Measurements from ENCODE around the gene AFAP1. TPM values are rescaled to one million over a fixed set of nuclear protein-coding genes. Genes with fewer than 3 reads are reported as not detected.

The AFAP1 gene
- total and polyA plus RNA-seq, 2 of the 8 experiments (the other 6 are each of a cell fraction or from before 2014, with no cell fraction given): 3.6 to 18.2 TPM

DNA sequence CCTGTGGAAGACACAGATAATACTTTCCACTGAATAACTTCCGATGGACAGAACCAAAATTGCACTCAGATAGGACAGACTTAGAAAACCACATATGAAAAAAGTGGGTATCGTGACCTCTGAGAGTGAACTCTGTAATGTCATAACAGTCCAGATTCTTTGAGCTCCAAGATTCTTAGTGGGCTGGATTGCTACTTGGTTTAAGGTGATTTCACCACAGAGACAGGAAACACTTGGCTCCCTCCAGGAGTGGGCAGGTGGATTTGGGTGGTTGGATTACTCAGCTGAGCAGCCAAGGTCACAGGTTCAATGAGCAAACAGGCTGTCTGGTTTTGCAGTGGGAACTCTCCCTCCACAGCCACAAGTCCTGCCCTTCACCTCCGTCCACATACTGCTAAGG lies 126.0 kb downstream of the AFAP1 start:
- H3K79me2 ChIP-seq (ENCODE audit: control insufficient read depth in 1 of 2, insufficient read depth in 2 of 2, low read length in 2 of 2): no peaks in the 10 kb centered on the region
- H3K79me1 ChIP-seq (ENCODE audit: low read depth, low read length): no peaks in the 10 kb centered on the region; the same call in 1 of the 2 replicates
- CTCF ChIA-PET (ENCODE audit: partially characterized antibody): interaction anchor here (0.7 to 4.2 kb wide), 8 partner anchors 9 to 209 kb away, joined by 3 to 21 read pairs (median 4); no protein-coding TSS in a partner anchor
- H3K23ac ChIP-seq (ENCODE audit: insufficient read length): no peak overlapping the region
- H4K8ac ChIP-seq (ENCODE audit: extremely low read depth, insufficient read depth, low read length): no peak overlapping the region
- no peak overlapping the region for H3K18ac ChIP-seq (ENCODE audit: extremely low read depth, low read length)
- H3K4me1 ChIP-seq (replicated peaks in 1 of 4; ENCODE audit: control insufficient read depth in 3 of 4, insufficient read depth in 4 of 4, low read length in 3 of 4): peaks cover 0 to 9% (median 0%) of the 10 kb centered on the region in 4 experiments; a peak in 1 of 7 replicates
- H3K9ac ChIP-seq (replicated peaks in 1 of 4; ENCODE audit: extremely low read depth in 1 of 4, low read depth in 3 of 4, low read length in 3 of 4): no peak overlapping the region
- no peak overlapping the region for H3K4ac ChIP-seq (replicated peaks; ENCODE audit: insufficient read length, low read depth, low read length)
- H2BK120ac ChIP-seq (replicated peaks; ENCODE audit: low read depth, low read length): no peak overlapping the region
- no peak overlapping the region for H2AK5ac ChIP-seq (ENCODE audit: low read depth, low read length)
- no peaks in the 10 kb centered on the region for H3K27me3 ChIP-seq (replicated peaks in 1 of 4; ENCODE audit: control insufficient read depth in 3 of 4, extremely low read depth in 1 of 4, insufficient read depth in 3 of 4, low read length in 3 of 4)
- H3K4me2 ChIP-seq (ENCODE audit: insufficient read depth in 1 of 2, low read depth in 2 of 2, low read length in 2 of 2): no peak overlapping the region
- POLR2A ChIA-PET (ENCODE audit: partially characterized antibody): interaction anchor here (0.8 kb wide), 1 partner anchor 203 kb away, joined by 3 read pairs; no protein-coding TSS in a partner anchor
- TF ChIP-seq BRCA1 (IDR thresholded peaks at IDR 0.05; ENCODE audit: low read depth, low read length): no peak
- TF ChIP-seq, protein P1, sequence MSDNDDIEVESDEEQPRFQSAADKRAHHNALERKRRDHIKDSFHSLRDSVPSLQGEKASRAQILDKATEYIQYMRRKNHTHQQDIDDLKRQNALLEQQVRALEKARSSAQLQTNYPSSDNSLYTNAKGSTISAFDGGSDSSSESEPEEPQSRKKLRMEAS (IDR thresholded peaks at IDR 0.05): no peak
- no peak for TF ChIP-seq ASH2L (IDR thresholded peaks at IDR 0.05; ENCODE audit: low read length)
- TF ChIP-seq CBX8 (IDR thresholded peaks at IDR 0.05; ENCODE audit: borderline replicate concordance, low read depth, low read length): no peak
- TF ChIP-seq RBBP5 (IDR thresholded peaks at IDR 0.05; ENCODE audit: borderline replicate concordance, low read depth, low read length): no peak
- TF ChIP-seq POU5F1 (IDR thresholded peaks at IDR 0.05; ENCODE audit: low read depth, low read length): no peak
- FAIRE-seq: no peak
- H2BK20ac ChIP-seq (ENCODE audit: low read length): no peak overlapping the region
- H2BK12ac ChIP-seq (ENCODE audit: low read depth, low read length): no peak overlapping the region
- H3K56ac ChIP-seq (replicated peaks; ENCODE audit: insufficient read length, low read depth, low read length): no peak overlapping the region
- H3K4me3 ChIP-seq (ENCODE audit: extremely low read depth in 1 of 4, insufficient read depth in 2 of 4, low read depth in 3 of 4, low read length in 4 of 4): no peak overlapping the region
- no peaks in the 10 kb centered on the region for H3K23me2 ChIP-seq (ENCODE audit: low read depth, low read length)
- H2BK15ac ChIP-seq (ENCODE audit: low read length): no peak overlapping the region
- H3K27ac ChIP-seq (ENCODE audit: low read depth, low read length): no peak overlapping the region
- H2BK5ac ChIP-seq (ENCODE audit: low read depth, low read length): no peak overlapping the region
- H3K9me3 ChIP-seq (ENCODE audit: insufficient read depth in 2 of 2, low read depth in 1 of 2, low read length in 1 of 2): no peaks in the 10 kb centered on the region
- no peak overlapping the region for H4K5ac ChIP-seq (ENCODE audit: insufficient read length, low read depth, low read length)
- H3K36me3 ChIP-seq (ENCODE audit: control insufficient read depth in 2 of 4, insufficient read depth in 4 of 4, low read length in 3 of 4): peaks cover 0 to 12% (median 3%) of the 10 kb centered on the region in 4 experiments; a peak in 4 of 8 replicates
- WGBS, 2 experiments (ENCODE audit: extremely low coverage in 1 of 2, insufficient coverage in 1 of 2, insufficient read length in 1 of 2, insufficient replicate concordance in 2 of 2, low coverage in 1 of 2, low lambda C conversion rate in 2 of 2, missing lambda C conversion rate in 1 of 2): 86% methylated on average over 3 of the region's 3 CpGs; no CpG with 5 or more reads in 1 of the 2 experiments
- DNase-seq (ENCODE audit: low read depth in 1 of 2, low spot score in 2 of 2): no peak
- no peak overlapping the region for H2AFZ ChIP-seq (ENCODE audit: low read length)
- H4K20me1 ChIP-seq (replicated peaks in 1 of 2; ENCODE audit: control insufficient read depth in 1 of 2, insufficient read depth in 2 of 2, low read length in 2 of 2): no peaks in the 10 kb centered on the region
- H4K91ac ChIP-seq (replicated peaks; ENCODE audit: insufficient read length, low read length): no peak overlapping the region
- H3K14ac ChIP-seq (ENCODE audit: insufficient read length): no peak overlapping the region

Measured in H1 (cell line).